Eye (tissue), 1 donor: ENCODE data around the gene YDJC.
"Not testable (repeated sequence)": the region's sequence is repeated elsewhere in the genome, so short reads cannot be mapped to it uniquely, and the experiment has no call there.

ENCODE experiments used
- DNase-seq: peaks from one replicate; pipeline ENCODE4 v3.0.0-alpha.2; 2015

YDJC gene

DNA sequence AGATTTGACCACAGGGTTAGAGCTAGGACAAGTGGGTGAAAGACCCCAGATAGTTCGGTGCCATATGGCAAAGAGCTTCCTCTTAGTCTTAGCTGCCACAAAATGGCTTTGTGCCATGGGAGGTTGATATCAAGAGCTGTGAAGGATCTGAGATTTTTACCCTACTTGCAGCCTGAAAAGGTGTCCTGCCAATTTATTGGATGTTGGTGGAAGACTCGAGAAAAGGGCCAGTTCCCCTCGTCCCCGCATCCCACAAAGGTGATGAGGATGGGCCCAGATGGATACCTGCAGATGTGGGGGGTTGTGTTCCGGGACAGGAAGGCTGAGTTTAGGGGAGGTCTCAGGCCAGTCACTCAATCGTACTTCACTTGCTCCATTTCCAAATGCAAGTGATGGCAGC is 27.2 kb downstream of the YDJC start:
- DNase-seq = no peak

DNA sequence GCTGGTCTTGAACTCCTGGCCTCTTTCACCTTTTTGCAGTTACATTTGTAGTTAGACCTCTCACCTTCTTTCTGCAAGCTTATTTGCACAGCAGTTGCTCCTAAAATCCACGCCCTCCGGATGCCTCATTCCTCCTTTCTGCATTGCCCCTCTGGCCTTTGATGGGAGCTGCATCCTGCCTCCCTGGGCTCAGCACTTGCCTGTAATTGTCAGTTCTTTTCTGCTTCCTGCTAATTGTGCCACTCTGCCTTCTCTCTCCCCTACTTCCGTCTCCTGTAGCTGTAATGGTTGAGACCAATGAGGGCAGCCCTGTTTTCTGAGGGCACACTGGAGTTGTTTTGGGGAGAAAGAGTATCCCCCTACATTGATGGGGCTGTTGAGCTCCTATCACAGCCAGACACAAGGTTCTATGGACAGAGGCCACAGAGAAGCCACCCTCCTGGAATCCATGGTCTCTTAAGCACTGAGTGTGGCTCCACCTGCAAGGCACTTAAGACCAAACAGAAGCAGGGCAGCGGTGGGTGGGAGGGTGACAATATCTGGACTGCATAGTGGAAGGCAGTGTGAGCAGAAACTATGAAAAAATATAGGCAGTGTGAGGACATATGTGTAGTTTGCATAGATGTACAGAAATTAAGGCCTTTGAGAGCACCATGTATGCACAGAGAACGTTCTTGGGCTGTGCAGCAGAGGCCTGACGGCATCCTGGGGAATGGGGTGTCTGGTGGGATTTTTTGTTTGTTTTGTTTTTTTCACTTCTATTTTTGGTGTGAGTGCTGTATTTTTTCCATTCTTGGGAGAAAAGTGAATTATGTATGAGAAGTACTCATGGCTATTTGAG is 30.5 kb downstream of the YDJC start:
- DNase-seq = no peak

GRCh38 chr22:21598302-21598701 is 31.5 kb downstream of the YDJC start:
- DNase-seq = no peak

DNA sequence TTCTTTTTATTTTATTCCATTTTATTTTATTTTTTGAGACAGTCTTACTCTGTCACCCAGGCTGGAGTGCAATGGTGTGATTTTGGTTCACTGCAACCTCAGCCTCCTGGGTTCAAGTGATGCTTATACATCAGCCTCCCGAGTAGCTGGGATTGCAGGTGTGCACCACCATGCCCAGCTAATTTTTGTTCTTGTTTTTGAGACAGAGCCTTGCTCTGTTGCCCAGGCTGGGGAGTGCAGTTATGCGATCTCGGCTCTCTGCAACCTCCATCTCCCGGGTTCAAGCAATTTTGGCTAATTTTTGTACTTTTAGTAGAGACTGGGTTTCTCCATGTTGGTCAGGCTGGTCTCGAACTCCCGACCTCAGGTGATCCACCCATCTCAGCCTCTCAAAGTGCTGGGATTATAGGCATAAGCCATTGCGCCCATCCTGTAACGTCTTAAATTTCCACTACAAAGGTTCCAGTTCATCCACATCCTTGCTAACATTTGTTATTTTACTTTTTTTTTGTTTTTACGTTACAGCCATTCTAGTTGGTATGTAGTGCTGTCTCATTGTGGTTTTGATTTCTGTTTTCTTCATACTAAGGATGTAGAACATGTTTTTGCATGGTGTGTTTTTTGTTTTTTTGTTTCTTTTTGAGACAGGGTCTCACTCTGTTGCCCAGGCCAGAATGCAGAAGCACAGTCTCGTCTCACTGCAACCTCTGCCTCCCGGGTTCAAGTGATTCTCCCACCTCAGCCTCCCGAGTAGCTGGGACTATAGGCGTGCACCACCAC is 33.3 kb downstream of the YDJC start:
- not testable (repeated sequence) for DNase-seq

DNA sequence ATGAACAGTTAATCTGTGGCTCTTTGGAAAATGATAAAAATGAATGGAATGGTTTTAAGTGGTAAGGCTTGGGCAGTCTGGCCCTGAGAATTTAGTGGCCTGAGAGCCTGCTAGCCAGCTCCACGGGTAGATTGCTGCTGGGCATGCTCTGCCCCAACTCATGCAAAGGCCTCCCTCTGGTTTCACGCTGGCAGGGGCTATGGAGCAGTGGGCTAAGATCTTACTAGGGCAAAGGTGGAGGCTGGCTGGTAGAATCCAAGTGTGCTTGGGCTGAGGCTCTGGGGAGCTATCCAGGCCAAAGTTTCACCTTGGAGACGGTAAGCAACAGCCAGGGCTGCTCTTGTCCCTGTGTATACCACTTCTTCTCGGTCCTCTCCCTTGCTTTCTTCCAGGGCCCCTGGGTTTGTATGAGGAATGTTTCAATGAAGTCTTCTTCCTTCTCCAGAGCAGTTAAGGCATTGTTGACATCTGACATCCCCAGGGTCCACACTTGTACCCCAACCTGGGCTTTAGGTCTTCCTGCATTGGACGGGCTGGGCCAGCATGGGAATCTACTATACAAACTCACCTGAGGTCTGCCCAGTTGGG is 34.9 kb downstream of the YDJC start:
- DNase-seq = no peak

- peak; percentile 18 for DNase-seq
Measured at GRCh38 chr22:21593406-21594232, 36.2 kb downstream of the YDJC start.

GRCh38 chr22:21592422-21592821 is 37.4 kb downstream of the YDJC start:
- DNase-seq = no peak

DNA sequence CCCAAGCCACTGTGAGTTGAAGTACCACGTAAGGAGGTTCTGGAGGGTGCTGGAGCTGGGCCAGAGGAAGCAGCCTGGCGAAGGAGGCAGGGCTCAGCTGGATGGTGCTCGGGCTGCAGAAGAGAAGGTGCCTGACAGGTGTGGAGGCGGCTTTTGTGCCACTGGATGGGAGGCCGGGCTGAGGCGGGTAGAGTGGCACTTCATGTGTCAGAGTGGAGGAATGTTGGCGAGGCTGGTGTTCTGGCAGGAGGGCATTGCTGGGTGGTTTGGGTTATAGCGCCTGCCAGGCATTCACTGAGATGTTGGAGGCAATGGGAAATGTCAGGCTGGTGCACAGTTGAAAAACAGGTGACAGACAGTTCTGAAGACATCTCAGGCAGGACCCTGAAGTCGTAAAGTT is 38.1 kb downstream of the YDJC start:
- no peak for DNase-seq

GRCh38 chr22:21590809-21591641 is 38.8 kb downstream of the YDJC start:
- no peak for DNase-seq

GRCh38 chr22:21589396-21589795 is 40.4 kb downstream of the YDJC start:
- DNase-seq = no peak

GRCh38 chr22:21587803-21588611 is 41.8 kb downstream of the YDJC start:
- DNase-seq = no peak

DNA sequence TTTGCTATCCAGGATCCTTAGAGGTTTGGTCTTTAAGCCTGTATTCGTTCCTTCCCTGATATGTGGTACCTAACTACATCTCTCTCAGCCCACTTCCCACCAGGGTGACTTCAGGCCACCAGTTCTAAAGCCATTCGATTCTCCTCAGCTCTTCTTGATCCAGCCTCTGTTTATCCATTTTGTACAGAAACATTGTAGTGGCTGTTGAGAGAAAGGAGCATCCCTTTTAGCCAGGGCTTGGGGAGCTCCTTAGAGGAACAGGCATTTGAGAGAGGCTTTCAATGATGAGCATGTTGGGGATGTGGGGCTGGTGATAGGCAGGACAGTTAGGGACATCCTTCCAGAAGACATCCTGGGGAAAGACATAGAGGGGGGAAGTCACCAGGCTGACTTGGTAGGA is 44.4 kb downstream of the YDJC start:
- DNase-seq = no peak

- DNase-seq = no peak
Measured at GRCh38 chr22:21582801-21583740, 46.8 kb downstream of the YDJC start.

DNA sequence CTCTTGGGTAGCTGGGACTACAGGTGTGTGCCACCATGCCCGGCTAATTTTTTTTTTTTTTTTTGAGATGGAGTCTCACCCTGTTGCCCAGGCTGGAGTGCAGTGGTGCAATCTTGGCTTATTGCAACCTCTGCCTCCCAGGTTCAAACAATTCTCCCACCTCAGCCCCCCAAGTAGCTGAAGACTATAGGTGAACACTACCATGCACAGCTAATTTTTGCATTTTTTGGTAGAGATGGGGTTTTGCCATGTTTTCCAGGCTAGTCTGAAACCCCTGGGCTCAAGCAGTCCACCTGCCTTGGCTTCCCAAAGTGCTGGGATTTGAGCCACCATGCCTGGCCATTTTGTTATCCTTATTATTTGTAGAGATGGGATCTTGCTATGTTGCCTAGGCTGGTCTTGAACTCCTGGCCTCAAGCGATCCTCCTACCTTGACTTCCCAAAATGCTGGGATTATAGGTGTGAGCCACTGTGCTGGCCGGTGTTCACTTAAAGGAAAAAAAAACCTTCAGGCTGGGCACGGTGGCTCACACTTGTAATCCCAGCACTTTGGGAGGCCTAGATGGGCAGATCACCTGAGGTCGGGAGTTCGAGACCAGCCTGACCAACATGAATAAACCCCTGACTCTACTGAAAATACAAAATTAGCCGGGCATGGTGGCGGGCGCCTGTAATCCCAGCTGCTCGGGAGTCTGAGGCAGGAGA is 48.7 kb downstream of the YDJC start:
- DNase-seq = not testable (repeated sequence)

DNA sequence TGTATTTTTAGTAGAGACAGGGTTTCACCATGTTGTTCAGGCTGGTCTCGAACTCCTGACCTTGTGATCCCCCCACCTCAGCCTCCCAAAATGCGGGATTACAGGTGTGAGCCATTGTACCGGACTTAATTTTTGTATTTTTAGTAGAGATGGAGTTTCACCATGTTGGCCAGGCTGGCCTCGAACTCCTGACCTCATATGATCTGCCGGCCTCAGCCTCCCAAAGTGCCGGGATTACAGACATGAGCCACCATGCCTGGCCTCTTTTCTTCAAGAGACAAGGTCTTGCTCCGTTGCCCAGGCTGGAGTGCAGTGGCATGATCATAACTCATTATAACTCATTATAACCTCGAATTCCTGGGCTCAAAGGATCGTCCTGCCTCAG is 49.2 kb downstream of the YDJC start:
- not testable (repeated sequence) for DNase-seq

- no peak for DNase-seq
Measured at GRCh38 chr22:21579474-21579851, 50.4 kb downstream of the YDJC start.
